ENCODE measurements around the gene FARP1.
"Not testable (repeated sequence)": the region's sequence is repeated elsewhere in the genome, so short reads cannot be mapped to it uniquely, and the experiment has no call there.

The FARP1 gene

GRCh38 chr13:98226496-98226895 is 83.6 kb downstream of the FARP1 start:
- H3K9ac ChIP-seq (ENCODE audit: low read length), result no peak overlapping the region
- H3K36me3 ChIP-seq (ENCODE audit: control insufficient read depth, insufficient read depth, low read length), result no peaks in the 10 kb centered on the region
- H3K4me3 ChIP-seq (ENCODE audit: low read length), result no peak overlapping the region
- no peaks in the 10 kb centered on the region for H3K27me3 ChIP-seq (ENCODE audit: control insufficient read depth, insufficient read depth, low read length)
- no peaks in the 10 kb centered on the region for H3K9me3 ChIP-seq (ENCODE audit: control insufficient read depth, low read length)
- no peaks in the 10 kb centered on the region for H3K4me1 ChIP-seq (ENCODE audit: control insufficient read depth, insufficient read depth, low read length)

GRCh38 chr13:98228661-98229341 is 85.9 kb downstream of the FARP1 start:
- H3K4me3 ChIP-seq (ENCODE audit: low read length), result no peak overlapping the region
- H3K9me3 ChIP-seq (ENCODE audit: control insufficient read depth, low read length), result no peaks in the 10 kb centered on the region
- H3K27me3 ChIP-seq (ENCODE audit: control insufficient read depth, insufficient read depth, low read length), result no peaks in the 10 kb centered on the region
- no peaks in the 10 kb centered on the region for H3K4me1 ChIP-seq (ENCODE audit: control insufficient read depth, insufficient read depth, low read length)
- H3K9ac ChIP-seq (ENCODE audit: low read length), result no peak overlapping the region
- no peaks in the 10 kb centered on the region for H3K36me3 ChIP-seq (ENCODE audit: control insufficient read depth, insufficient read depth, low read length)

- not testable (repeated sequence) for H3K9ac ChIP-seq (ENCODE audit: low read length); H3K4me1 ChIP-seq (ENCODE audit: control insufficient read depth, insufficient read depth, low read length); H3K9me3 ChIP-seq (ENCODE audit: control insufficient read depth, low read length); H3K27me3 ChIP-seq (ENCODE audit: control insufficient read depth, insufficient read depth, low read length); H3K36me3 ChIP-seq (ENCODE audit: control insufficient read depth, insufficient read depth, low read length); H3K4me3 ChIP-seq (ENCODE audit: low read length)
Observed at GRCh38 chr13:98230762-98231161, 87.9 kb downstream of the FARP1 start.

- Histone ChIP-seq H3K9me3 (ENCODE audit: control insufficient read depth, low read length) (no peaks in the 10 kb centered on the region), H3K27me3 (ENCODE audit: control insufficient read depth, insufficient read depth, low read length) (no peaks in the 10 kb centered on the region), H3K9ac (ENCODE audit: low read length) (no peak overlapping the region), H3K4me1 (ENCODE audit: control insufficient read depth, insufficient read depth, low read length) (no peaks in the 10 kb centered on the region), H3K36me3 (ENCODE audit: control insufficient read depth, insufficient read depth, low read length) (no peaks in the 10 kb centered on the region), H3K4me3 (ENCODE audit: low read length) (no peak overlapping the region)
Observed at GRCh38 chr13:98232456-98232855, 89.6 kb downstream of the FARP1 start.

- Histone ChIP-seq H3K4me1 (ENCODE audit: control insufficient read depth, insufficient read depth, low read length) (no peaks in the 10 kb centered on the region), H3K36me3 (ENCODE audit: control insufficient read depth, insufficient read depth, low read length) (no peaks in the 10 kb centered on the region), H3K4me3 (ENCODE audit: low read length) (no peak overlapping the region), H3K9me3 (ENCODE audit: control insufficient read depth, low read length) (no peaks in the 10 kb centered on the region), H3K27me3 (ENCODE audit: control insufficient read depth, insufficient read depth, low read length) (no peaks in the 10 kb centered on the region), H3K9ac (ENCODE audit: low read length) (no peak overlapping the region)
Observed at GRCh38 chr13:98233127-98233526, 90.2 kb downstream of the FARP1 start.

GRCh38 chr13:98234348-98234747 is 91.5 kb downstream of the FARP1 start:
- no peaks in the 10 kb centered on the region for H3K9me3 ChIP-seq (ENCODE audit: control insufficient read depth, low read length)
- H3K27me3 ChIP-seq (ENCODE audit: control insufficient read depth, insufficient read depth, low read length), result no peaks in the 10 kb centered on the region
- no peak overlapping the region for H3K4me3 ChIP-seq (ENCODE audit: low read length)
- no peaks in the 10 kb centered on the region for H3K36me3 ChIP-seq (ENCODE audit: control insufficient read depth, insufficient read depth, low read length)
- H3K9ac ChIP-seq (ENCODE audit: low read length), result no peak overlapping the region
- no peaks in the 10 kb centered on the region for H3K4me1 ChIP-seq (ENCODE audit: control insufficient read depth, insufficient read depth, low read length)

- no peaks in the 10 kb centered on the region for H3K36me3 ChIP-seq (ENCODE audit: control insufficient read depth, insufficient read depth, low read length)
- H3K4me3 ChIP-seq (ENCODE audit: low read length), result no peak overlapping the region
- H3K9me3 ChIP-seq (ENCODE audit: control insufficient read depth, low read length), result no peaks in the 10 kb centered on the region
- H3K27me3 ChIP-seq (ENCODE audit: control insufficient read depth, insufficient read depth, low read length), result no peaks in the 10 kb centered on the region
- no peak overlapping the region for H3K9ac ChIP-seq (ENCODE audit: low read length)
- no peaks in the 10 kb centered on the region for H3K4me1 ChIP-seq (ENCODE audit: control insufficient read depth, insufficient read depth, low read length)
Observed at GRCh38 chr13:98236197-98236596, 93.3 kb downstream of the FARP1 start.

GRCh38 chr13:98237331-98237730 is 94.4 kb downstream of the FARP1 start:
- H3K36me3 ChIP-seq (ENCODE audit: control insufficient read depth, insufficient read depth, low read length), result no peaks in the 10 kb centered on the region
- no peak overlapping the region for H3K9ac ChIP-seq (ENCODE audit: low read length)
- no peaks in the 10 kb centered on the region for H3K9me3 ChIP-seq (ENCODE audit: control insufficient read depth, low read length)
- no peaks in the 10 kb centered on the region for H3K4me1 ChIP-seq (ENCODE audit: control insufficient read depth, insufficient read depth, low read length)
- no peak overlapping the region for H3K4me3 ChIP-seq (ENCODE audit: low read length)
- no peaks in the 10 kb centered on the region for H3K27me3 ChIP-seq (ENCODE audit: control insufficient read depth, insufficient read depth, low read length)

- Histone ChIP-seq H3K36me3 (ENCODE audit: control insufficient read depth, insufficient read depth, low read length) (no peaks in the 10 kb centered on the region), H3K4me1 (ENCODE audit: control insufficient read depth, insufficient read depth, low read length) (no peaks in the 10 kb centered on the region), H3K9me3 (ENCODE audit: control insufficient read depth, low read length) (no peaks in the 10 kb centered on the region), H3K27me3 (ENCODE audit: control insufficient read depth, insufficient read depth, low read length) (no peaks in the 10 kb centered on the region), H3K9ac (ENCODE audit: low read length) (no peak overlapping the region), H3K4me3 (ENCODE audit: low read length) (no peak overlapping the region)
Observed at GRCh38 chr13:98239162-98240076, 96.5 kb downstream of the FARP1 start.

- Histone ChIP-seq H3K9me3 (ENCODE audit: control insufficient read depth, low read length) (no peaks in the 10 kb centered on the region), H3K9ac (ENCODE audit: low read length) (no peak overlapping the region), H3K27me3 (ENCODE audit: control insufficient read depth, insufficient read depth, low read length) (no peaks in the 10 kb centered on the region), H3K4me3 (ENCODE audit: low read length) (no peak overlapping the region), H3K36me3 (ENCODE audit: control insufficient read depth, insufficient read depth, low read length) (no peaks in the 10 kb centered on the region), H3K4me1 (ENCODE audit: control insufficient read depth, insufficient read depth, low read length) (no peaks in the 10 kb centered on the region)
Observed at GRCh38 chr13:98240135-98240534, 97.2 kb downstream of the FARP1 start.

- no peaks in the 10 kb centered on the region for H3K36me3 ChIP-seq (ENCODE audit: control insufficient read depth, insufficient read depth, low read length)
- no peaks in the 10 kb centered on the region for H3K4me1 ChIP-seq (ENCODE audit: control insufficient read depth, insufficient read depth, low read length)
- no peak overlapping the region for H3K4me3 ChIP-seq (ENCODE audit: low read length)
- no peaks in the 10 kb centered on the region for H3K27me3 ChIP-seq (ENCODE audit: control insufficient read depth, insufficient read depth, low read length)
- H3K9ac ChIP-seq (ENCODE audit: low read length), result no peak overlapping the region
- no peaks in the 10 kb centered on the region for H3K9me3 ChIP-seq (ENCODE audit: control insufficient read depth, low read length)
Observed at GRCh38 chr13:98240974-98241373, 98.1 kb downstream of the FARP1 start.

GRCh38 chr13:98241976-98242375 is 99.1 kb downstream of the FARP1 start:
- no peaks in the 10 kb centered on the region for H3K4me1 ChIP-seq (ENCODE audit: control insufficient read depth, insufficient read depth, low read length)
- no peaks in the 10 kb centered on the region for H3K9me3 ChIP-seq (ENCODE audit: control insufficient read depth, low read length)
- H3K9ac ChIP-seq (ENCODE audit: low read length), result no peak overlapping the region
- H3K36me3 ChIP-seq (ENCODE audit: control insufficient read depth, insufficient read depth, low read length), result no peaks in the 10 kb centered on the region
- H3K4me3 ChIP-seq (ENCODE audit: low read length), result no peak overlapping the region
- H3K27me3 ChIP-seq (ENCODE audit: control insufficient read depth, insufficient read depth, low read length), result no peaks in the 10 kb centered on the region

All from mucosa of stomach (tissue), 1 donor.